Aorta (tissue), 5 donors: ENCODE results near the gene YY1. TPM values are rescaled to one million over a fixed set of nuclear protein-coding genes. Genes with fewer than 3 reads are reported as not detected.
"Not testable (repeated sequence)": the region's sequence is repeated elsewhere in the genome, so short reads cannot be mapped to it uniquely, and the experiment has no call there.

Source experiments
- ATAC-seq: fragments of 200-7000 bp; cut with Tn5 transposase; one replicate; pipeline ENCODE4 v1.9.1; 2022; ENCODE audit warnings: moderate library complexity; ENCODE audit not compliant: low FRiP score
- DNase-seq, 2 donors: peaks; one replicate each; pipeline ENCODE4 v3.0.0-alpha.2; 2020
- H3K27ac ChIP-seq, 2 donors: one replicate each; pipeline ENCODE4 v1.5.1; 2013; ENCODE audit warnings: low read length in 2 of 2, mild to moderate bottlenecking in 2 of 2, moderate library complexity in 2 of 2, control low read depth in 1 of 2, inconsistent platforms in 1 of 2, low read depth in 1 of 2
- H3K27me3 ChIP-seq, 2 donors: one replicate each; pipeline ENCODE4 v1.6.1; 2013; ENCODE audit warnings: control low read depth in 1 of 2, low read length in 1 of 2, mild to moderate bottlenecking in 1 of 2, moderate library complexity in 1 of 2; ENCODE audit not compliant: insufficient read depth in 2 of 2, control insufficient read depth in 1 of 2
- H3K36me3 ChIP-seq, 2 donors: one replicate each; pipeline ENCODE4 v1.6.1; 2013; ENCODE audit warnings: control low read depth in 1 of 2, low read length in 1 of 2, mild to moderate bottlenecking in 1 of 2; ENCODE audit not compliant: insufficient read depth in 2 of 2, control insufficient read depth in 1 of 2
- H3K4me1 ChIP-seq, 2 donors: one replicate each; pipeline ENCODE4 v1.6.1; 2013; ENCODE audit warnings: low read length in 2 of 2, control low read depth in 1 of 2, mild to moderate bottlenecking in 1 of 2, moderate library complexity in 1 of 2; ENCODE audit not compliant: insufficient read depth in 2 of 2, control insufficient read depth in 1 of 2
- H3K4me3 ChIP-seq, 2 donors: one replicate each; pipeline ENCODE4 v1.5.1; 2013; ENCODE audit warnings: low read length in 2 of 2, control low read depth in 1 of 2, mild to moderate bottlenecking in 1 of 2
- H3K9me3 ChIP-seq: one replicate; pipeline ENCODE4 v1.6.1; 2013; ENCODE audit warnings: mild to moderate bottlenecking, low read length; ENCODE audit not compliant: control insufficient read depth
- WGBS, 2 donors: extraction: QIAGEN DNeasy Blood & Tissue Kit; methylation state at CpG; one replicate each; pipeline ENCODE4 v1.1.7; 2013; 5-methylcytosine and 5-hydroxymethylcytosine counted together
- intact Hi-C, 2 donors: fragments of 100-400 bp; cut with DNase I; formaldehyde crosslinking; loops; one replicate each; pipeline versions ENCODE4 v1.14.2 to v1.15.0; 2022
- polyA plus RNA-seq, 2 donors: library from polyadenylated mRNA; stranded (reverse); fragments of 200-250 nt; gene quantifications; one replicate each; pipeline ENCODE4 v1.2.3, GENCODE V29; 2013
- total RNA-seq, 2 donors: library from RNA; stranded (reverse); fragmentation: NEBNext Ultra II Directional; extraction: Animal tissue kit (Norgen Biotek cat#: 25700); gene quantifications; one replicate each; pipeline ENCODE4 v1.2.1, GENCODE V29; 2021
- donor health status: healthy with polysubstance abuse.
- donor health status: Bipolar disorder and iron deficiency.
- donor health status: DM: no; HTN: no; CAD: no.
- donor health status: DM: no; HTN: no; CAD: no.
- donor health status: DM: yes; HTN: yes; CAD: no.

YY1 gene
- total and polyA plus RNA-seq, 4 donors = 23.1 to 57.3 (median 41.0) TPM

GRCh38 chr14:100200311-100200710 is 38.6 kb upstream of the YY1 start:
- WGBS, 2 donors = 81 to 84% methylated on average over 3 of the region's 3 CpGs

GRCh38 chr14:100201701-100202100 is 37.2 kb upstream of the YY1 start:
- Histone ChIP-seq H3K4me3 (no peak overlapping the region), H3K36me3 (no peaks in the 10 kb centered on the region), H3K4me1 (no peaks in the 10 kb centered on the region), H3K9me3 (no peaks in the 10 kb centered on the region), H3K27ac (no peak overlapping the region), H3K27me3 (no peaks in the 10 kb centered on the region)
- intact Hi-C loops = no loop called here
- WGBS, 2 donors = 77 to 81% methylated on average over 5 of the region's 5 CpGs
- no peak for DNase-seq
- no peak for ATAC-seq

More at GRCh38 chr14:100200311-100200710, 38.6 kb upstream of the YY1 start:
- no peaks in the 10 kb centered on the region for H3K4me1 ChIP-seq
- H3K27me3 ChIP-seq = no peaks in the 10 kb centered on the region
- intact Hi-C loops = no loop called here
- no peak overlapping the region for H3K4me3 ChIP-seq
- no peaks in the 10 kb centered on the region for H3K36me3 ChIP-seq
- DNase-seq (no peak), ATAC-seq (no peak)
- no peak overlapping the region for H3K27ac ChIP-seq
- H3K9me3 ChIP-seq = no peaks in the 10 kb centered on the region

GRCh38 chr14:100202712-100203111 is 36.2 kb upstream of the YY1 start:
- WGBS, 2 donors = 52 to 55% methylated on average over 4 of the region's 4 CpGs
- no peak overlapping the region for H3K27ac ChIP-seq
- H3K9me3 ChIP-seq = no peaks in the 10 kb centered on the region
- no peaks in the 10 kb centered on the region for H3K36me3 ChIP-seq
- no peaks in the 10 kb centered on the region for H3K27me3 ChIP-seq
- ATAC-seq (no peak), DNase-seq (no peak)
- no peak overlapping the region for H3K4me3 ChIP-seq
- H3K4me1 ChIP-seq = no peaks in the 10 kb centered on the region
- intact Hi-C loops = no loop called here

GRCh38 chr14:100203146-100203545 is 35.8 kb upstream of the YY1 start:
- DNase-seq = no peak
- WGBS, 2 donors = 85 to 90% methylated on average over 4 of the region's 4 CpGs
- ATAC-seq = no peak
- intact Hi-C loops = no loop called here
- Histone ChIP-seq H3K4me1 (no peaks in the 10 kb centered on the region), H3K4me3 (no peak overlapping the region), H3K27ac (no peak overlapping the region), H3K27me3 (no peaks in the 10 kb centered on the region), H3K9me3 (no peaks in the 10 kb centered on the region), H3K36me3 (no peaks in the 10 kb centered on the region)

GRCh38 chr14:100203962-100204834 is 34.7 kb upstream of the YY1 start:
- no peak overlapping the region for H3K4me3 ChIP-seq
- no peak for ATAC-seq
- no peak overlapping the region for H3K27ac ChIP-seq
- no peaks in the 10 kb centered on the region for H3K27me3 ChIP-seq
- DNase-seq = no peak
- H3K9me3 ChIP-seq = no peaks in the 10 kb centered on the region
- intact Hi-C loops = no loop called here
- WGBS, 2 donors = 69 to 76% methylated on average over 4 of the region's 4 CpGs
- no peaks in the 10 kb centered on the region for H3K4me1 ChIP-seq
- H3K36me3 ChIP-seq = no peaks in the 10 kb centered on the region

GRCh38 chr14:100204835-100205167 is 34.1 kb upstream of the YY1 start:
- H3K27ac ChIP-seq, H3K4me3 ChIP-seq, H3K36me3 ChIP-seq, ATAC-seq, H3K4me1 ChIP-seq, H3K27me3 ChIP-seq, H3K9me3 ChIP-seq, intact Hi-C loops, DNase-seq: not testable (repeated sequence)
- 96% methylated on average over 7 of the region's 7 CpGs for WGBS, 2 donors

- H3K9me3 ChIP-seq, ATAC-seq, intact Hi-C loops, H3K27me3 ChIP-seq, H3K36me3 ChIP-seq, H3K27ac ChIP-seq, DNase-seq, H3K4me1 ChIP-seq, H3K4me3 ChIP-seq: not testable (repeated sequence)
- 93% methylated on average over 10 of the region's 10 CpGs for WGBS, 2 donors
Measured at GRCh38 chr14:100207588-100207987, 31.4 kb upstream of the YY1 start.

GRCh38 chr14:100208136-100208535 is 30.8 kb upstream of the YY1 start:
- ATAC-seq, H3K27ac ChIP-seq, H3K36me3 ChIP-seq, intact Hi-C loops, H3K4me3 ChIP-seq, H3K9me3 ChIP-seq, H3K27me3 ChIP-seq, DNase-seq, H3K4me1 ChIP-seq: not testable (repeated sequence)
- WGBS, 2 donors = 97% methylated on average over 29 to 33 of the region's 33 CpGs

GRCh38 chr14:100211366-100211765 is 27.6 kb upstream of the YY1 start:
- Histone ChIP-seq H3K36me3 (no peaks in the 10 kb centered on the region), H3K4me1 (no peaks in the 10 kb centered on the region), H3K27ac (no peak overlapping the region), H3K9me3 (no peaks in the 10 kb centered on the region), H3K27me3 (no peaks in the 10 kb centered on the region), H3K4me3 (no peak overlapping the region)
- ATAC-seq (no peak), DNase-seq (no peak)
- intact Hi-C loops = loop anchor here in 1 of 2 donors (10.0 kb wide), 1 partner anchor 527 kb away; the partner anchor contains the start of gene CYP46A1
- WGBS, 2 donors = 94% methylated on average over 9 of the region's 9 CpGs
